ENCODE data around the gene TRAF3IP1.

TRAF3IP1 gene

GRCh38 chr2:238412067-238412767 is 91.9 kb downstream of the TRAF3IP1 start:
- no peak for DNase-seq

GRCh38 chr2:238413368-238413767 is 93.0 kb downstream of the TRAF3IP1 start:
- no peak for DNase-seq

GRCh38 chr2:238415036-238415764 is 94.9 kb downstream of the TRAF3IP1 start:
- DNase-seq: no peak

GRCh38 chr2:238415893-238416292 is 95.6 kb downstream of the TRAF3IP1 start:
- DNase-seq: no peak

- DNase-seq: no peak
These were observed 98.1 kb downstream of the TRAF3IP1 start for GRCh38 chr2:238418196-238418998.

- DNase-seq: no peak
These were observed 98.8 kb downstream of the TRAF3IP1 start for GRCh38 chr2:238418999-238419546.

- no peak for DNase-seq
These were observed 100.1 kb downstream of the TRAF3IP1 start for GRCh38 chr2:238420442-238420841.

GRCh38 chr2:238420878-238421694 is 100.8 kb downstream of the TRAF3IP1 start:
- no peak for DNase-seq

GRCh38 chr2:238421695-238422035 is 101.3 kb downstream of the TRAF3IP1 start:
- DNase-seq: no peak

- no peak for DNase-seq
These were observed 102.0 kb downstream of the TRAF3IP1 start for GRCh38 chr2:238422285-238422684.

GRCh38 chr2:238422940-238423339 is 102.6 kb downstream of the TRAF3IP1 start:
- DNase-seq: no peak

- DNase-seq: no peak
These were observed 103.4 kb downstream of the TRAF3IP1 start for GRCh38 chr2:238423561-238424312.

- DNase-seq: no peak
These were observed 104.0 kb downstream of the TRAF3IP1 start for GRCh38 chr2:238424313-238424700.

- no peak for DNase-seq
These were observed 105.2 kb downstream of the TRAF3IP1 start for GRCh38 chr2:238425505-238425978.

GRCh38 chr2:238425979-238426567 is 105.8 kb downstream of the TRAF3IP1 start:
- DNase-seq: peak; percentile 90

- peak; percentile 95 for DNase-seq
These were observed 106.5 kb downstream of the TRAF3IP1 start, which contains the start of gene ASB1 for GRCh38 chr2:238426568-238427434. ASB1 (plus strand) TSS chr2:238426927; CDS start chr2:238427071, 144 bp downstream.

GRCh38 chr2:238427435-238428162 is 107.3 kb downstream of the TRAF3IP1 start:
- no peak for DNase-seq

GRCh38 chr2:238428866-238429265 is 108.5 kb downstream of the TRAF3IP1 start:
- DNase-seq: no peak

- DNase-seq: no peak
These were observed 110.5 kb downstream of the TRAF3IP1 start for GRCh38 chr2:238430781-238431180.
